ENCODE data around the gene UBALD2. TPM values are rescaled to one million over a fixed set of nuclear protein-coding genes. Genes with fewer than 3 reads are reported as not detected.
"Not testable (repeated sequence)": the region's sequence is repeated elsewhere in the genome, so short reads cannot be mapped to it uniquely, and the experiment has no call there.

The UBALD2 gene
- polyA plus RNA-seq, 1 donor = 27.3 TPM

DNA sequence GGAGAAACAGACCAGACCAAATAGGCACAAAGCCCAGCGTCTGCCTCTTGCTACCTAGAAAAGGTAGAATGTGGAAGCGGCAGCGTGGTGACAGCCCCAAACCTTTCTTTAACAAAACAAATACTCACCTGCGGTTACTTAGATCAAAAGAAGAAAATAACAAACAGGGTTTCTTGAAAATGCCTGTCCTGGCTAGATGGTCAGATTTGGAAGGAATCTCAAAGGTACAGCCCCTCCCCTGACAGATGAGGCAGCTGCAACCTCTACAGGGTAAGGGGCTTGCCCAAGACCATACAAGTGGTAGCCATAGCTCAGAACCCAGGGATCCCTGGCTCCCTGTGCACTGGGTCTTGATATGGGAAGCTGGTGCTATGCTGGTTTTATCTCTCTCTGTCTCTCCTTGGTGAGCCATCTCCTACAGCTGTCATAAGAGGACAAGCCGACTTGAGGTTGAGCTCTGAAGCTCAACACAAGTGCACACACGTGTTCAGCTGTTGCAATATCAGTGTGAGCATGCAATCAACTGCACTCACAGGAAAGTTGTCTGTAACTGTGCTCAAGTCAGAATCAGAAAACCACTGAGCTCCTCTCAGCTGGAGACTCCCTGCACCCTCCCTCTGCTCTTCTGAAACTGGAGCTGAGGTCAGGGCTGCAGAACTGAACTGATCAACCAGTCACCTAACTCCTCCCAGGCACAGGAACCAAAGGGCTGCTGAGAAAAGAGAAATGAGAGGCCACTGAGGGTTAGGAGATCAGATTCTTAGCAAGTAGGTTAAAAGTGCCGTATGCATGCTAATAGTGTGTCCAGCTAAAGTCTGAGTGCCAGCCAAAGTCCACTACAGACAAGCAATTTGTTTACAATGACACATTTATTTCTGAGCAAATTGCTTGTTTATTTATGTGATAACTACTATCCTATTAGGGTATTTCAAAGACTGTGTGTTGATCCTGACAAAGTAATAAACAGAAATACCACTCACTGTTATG is 18.8 kb upstream of the UBALD2 start:
- DNase-seq = no peak

DNA sequence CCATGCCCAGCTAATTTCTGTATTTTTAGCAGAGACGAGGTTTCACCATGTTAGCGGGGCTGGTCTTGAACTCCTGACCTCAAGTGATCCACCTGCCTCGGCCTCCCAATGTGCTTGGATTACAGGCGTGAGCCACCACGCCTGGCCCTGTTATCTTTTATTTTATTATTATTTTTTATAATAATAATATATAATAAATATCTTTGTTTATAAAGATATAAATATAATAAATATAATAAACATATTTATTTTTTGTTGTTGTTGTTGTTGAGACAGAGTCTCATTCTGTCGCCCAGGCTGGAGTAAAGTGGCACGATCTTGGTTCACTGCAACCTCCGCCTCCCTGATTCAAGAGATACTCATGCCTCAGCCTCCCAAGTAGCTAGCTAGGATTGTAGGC is 17.8 kb upstream of the UBALD2 start:
- no peak for DNase-seq

DNA sequence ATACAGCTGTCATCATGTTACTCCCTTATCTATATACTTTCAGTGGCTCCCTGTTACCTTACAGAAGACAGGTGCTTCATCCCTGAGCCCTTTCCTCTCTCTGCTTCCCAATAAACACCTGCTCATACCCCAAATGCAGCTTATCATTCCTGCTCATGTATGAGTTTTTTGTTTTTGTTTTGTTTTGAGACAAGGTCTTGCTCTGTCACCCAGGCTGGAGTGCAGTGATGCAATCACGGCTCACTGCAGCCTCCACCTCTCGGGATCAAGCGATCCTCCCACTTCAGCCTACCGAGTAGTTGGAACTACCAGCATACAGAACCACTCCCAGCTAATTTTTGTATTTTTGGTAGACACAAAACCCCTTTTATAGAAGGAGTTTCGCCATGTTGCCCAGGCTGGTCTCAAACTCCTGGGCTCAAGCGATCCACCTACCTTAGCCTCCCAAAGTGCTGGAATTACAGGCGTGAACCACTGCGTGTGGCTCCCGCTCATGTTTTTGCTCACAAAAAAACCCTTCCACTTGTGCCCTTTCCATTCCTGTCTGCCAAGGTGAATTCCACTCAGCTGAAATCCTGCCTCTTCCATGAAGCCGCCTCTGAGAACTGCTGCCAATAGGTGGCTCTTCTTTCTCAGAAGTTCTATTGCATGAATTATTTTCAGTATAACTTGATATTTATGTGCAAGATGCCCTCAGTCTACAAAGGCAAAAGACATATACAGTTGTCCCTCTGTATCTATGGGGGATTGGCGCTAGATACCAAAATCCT is 16.9 kb upstream of the UBALD2 start:
- no peak for DNase-seq

DNA sequence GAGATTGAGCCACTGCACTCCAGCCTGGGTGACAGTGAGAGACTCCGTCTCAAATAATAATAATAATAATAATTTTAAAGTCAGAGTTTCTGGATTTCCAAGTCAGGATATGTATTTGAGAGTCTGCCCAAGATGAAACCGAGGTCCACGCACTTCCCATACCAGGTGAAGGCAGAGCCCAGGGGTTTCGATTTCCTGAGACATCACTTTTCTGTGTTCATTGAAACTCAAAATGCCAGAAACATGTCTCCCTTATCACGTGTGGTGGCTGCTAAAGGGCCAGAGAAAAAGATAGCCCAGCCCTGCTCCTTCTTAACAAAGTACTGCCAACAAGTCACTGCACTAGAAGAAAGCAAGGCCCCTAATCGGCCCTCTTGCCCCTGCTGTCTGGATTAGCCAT is 15.0 kb upstream of the UBALD2 start:
- no peak for DNase-seq

DNA sequence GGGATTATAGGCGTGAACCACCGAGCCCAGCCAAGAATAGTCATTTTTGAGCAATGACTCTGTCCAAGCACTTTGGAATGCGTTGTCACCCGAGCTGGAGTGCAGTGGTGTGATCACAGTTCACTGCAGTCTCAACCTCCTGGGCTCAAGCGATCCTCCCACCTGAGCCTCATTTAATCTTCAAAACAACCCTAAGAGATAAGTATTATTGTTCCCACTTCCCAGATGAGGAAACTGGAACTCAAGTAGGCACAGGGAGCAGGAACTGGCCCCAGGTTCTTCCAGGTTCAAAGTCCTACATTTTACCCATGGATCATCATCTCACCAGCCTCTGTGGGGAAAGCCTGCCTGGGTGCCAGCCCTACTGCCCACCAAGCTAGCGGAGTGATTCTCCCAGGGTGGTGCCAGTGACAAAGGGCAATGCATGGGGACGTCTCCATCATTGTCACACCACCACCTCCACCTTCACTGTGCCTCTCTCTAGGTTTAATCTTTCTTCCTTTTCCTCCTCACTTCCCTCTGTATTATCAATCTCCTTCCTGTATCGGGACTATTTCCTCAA is 13.6 kb upstream of the UBALD2 start:
- DNase-seq = no peak

DNA sequence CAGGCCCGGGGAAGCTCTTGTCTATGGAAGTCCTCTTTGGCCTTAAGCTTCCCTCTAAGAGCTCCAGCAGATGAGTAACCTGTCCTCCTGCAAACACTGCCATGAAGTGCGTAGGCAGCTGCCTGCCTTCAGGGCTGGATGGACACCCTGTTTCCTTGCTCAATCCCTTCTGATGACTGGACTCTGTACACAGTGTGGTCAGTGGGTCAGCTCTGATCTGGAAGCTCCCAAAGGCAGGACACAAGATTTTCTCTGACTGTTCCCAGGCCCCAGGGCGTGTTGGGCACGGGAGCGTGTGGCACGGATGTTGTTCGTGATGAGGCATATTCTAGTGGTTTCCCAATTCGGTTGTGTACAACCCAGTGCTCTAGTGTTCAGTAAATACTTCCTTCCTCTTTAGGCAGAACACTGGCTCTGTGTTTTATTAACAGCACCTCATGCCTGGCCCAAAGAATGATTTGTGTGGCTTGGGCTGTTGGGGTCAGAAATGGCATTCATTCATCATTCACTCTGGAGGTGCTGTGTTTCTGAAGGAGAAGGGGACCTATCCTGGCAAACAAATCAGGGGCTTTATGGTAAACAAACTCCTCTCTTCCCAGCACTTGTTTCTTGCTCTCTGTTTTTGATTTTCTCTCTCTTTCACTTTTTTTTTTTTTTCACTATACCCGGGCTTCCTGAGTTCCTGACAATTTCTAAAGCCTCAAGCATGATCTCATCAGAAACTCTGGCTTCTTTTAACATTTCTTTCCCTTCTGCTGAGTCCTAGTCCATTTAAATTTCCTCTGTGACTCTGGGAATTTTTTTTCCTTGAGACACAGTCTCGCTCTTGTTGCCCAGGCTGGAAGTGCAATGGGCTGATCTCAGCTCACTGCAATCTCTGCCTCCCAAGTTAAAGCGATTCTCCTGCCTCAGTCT is 12.9 kb upstream of the UBALD2 start:
- DNase-seq = no peak

DNA sequence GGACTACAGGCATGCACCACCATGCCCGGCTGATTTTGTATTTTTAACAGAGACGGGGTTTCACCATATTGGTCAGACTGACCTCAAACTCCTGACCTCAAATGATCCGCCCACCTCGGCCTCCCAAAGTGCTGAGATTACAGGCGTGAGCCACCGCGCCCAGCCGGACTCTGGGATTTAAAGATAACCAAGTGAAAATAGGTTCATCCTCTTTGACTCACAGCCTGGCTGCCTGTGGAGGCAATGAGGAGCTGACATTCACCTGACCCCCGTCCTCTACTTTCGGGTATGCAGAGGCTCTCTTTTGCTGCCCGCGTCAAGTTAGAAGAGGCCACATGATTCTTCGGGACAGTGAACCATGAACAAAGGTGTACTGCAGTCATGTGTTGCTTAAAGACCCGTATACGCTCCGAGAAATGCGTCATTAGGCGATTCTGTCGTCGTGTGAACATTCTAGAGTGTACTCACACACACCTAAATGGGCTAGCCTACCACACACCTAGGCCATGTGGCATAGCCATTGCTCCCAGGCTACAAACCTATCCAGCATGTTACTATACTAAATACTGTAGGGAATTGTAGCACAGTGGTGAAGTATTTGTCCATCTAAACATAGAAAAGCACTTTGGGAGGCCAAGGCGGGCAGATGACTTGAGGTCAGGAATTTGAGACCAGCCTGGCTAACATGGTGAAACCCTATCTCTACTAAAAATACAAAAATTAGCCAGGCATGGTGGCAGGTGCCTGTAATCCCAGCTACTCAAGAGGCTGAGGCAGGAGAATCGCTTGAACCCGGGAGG is 12.0 kb upstream of the UBALD2 start:
- DNase-seq = not testable (repeated sequence)

DNA sequence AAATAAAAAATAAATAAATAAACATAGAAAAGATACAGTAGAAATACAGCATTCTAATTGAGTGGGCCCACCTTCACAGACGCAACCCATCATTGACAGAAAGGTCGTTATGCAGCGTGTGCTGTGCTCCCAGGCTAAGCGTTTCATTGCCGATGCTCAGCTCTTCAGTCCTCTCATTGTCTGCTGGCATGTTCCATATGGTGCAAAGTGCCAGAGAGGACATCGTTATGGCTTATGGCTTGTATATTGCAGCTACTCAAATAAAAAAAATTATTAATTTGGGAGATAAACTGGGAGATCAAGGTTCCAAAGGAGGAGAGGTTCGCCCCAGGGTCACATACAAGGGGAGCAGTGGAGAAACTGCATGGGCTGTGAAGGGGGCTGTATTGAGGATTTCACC is 11.3 kb upstream of the UBALD2 start:
- DNase-seq = no peak

DNA sequence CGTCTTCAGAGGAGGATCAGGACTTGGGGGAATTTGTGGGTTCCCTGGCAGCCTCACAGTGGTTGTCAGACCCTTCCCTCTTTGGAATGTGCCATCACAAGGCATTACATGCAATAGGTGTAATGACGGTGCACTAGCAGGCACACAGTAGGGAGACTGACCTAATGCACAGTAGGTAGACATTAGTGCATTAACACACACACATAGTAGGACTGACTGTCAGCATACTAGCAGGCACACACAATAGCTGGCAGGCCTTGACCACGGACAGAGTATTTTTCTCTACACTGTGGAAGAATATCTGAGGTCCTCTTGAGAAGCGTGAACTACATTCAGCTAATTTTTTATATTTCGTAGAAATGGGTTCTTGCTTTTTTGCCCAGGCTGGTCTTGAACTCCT is 10.9 kb upstream of the UBALD2 start:
- no peak for DNase-seq

DNA sequence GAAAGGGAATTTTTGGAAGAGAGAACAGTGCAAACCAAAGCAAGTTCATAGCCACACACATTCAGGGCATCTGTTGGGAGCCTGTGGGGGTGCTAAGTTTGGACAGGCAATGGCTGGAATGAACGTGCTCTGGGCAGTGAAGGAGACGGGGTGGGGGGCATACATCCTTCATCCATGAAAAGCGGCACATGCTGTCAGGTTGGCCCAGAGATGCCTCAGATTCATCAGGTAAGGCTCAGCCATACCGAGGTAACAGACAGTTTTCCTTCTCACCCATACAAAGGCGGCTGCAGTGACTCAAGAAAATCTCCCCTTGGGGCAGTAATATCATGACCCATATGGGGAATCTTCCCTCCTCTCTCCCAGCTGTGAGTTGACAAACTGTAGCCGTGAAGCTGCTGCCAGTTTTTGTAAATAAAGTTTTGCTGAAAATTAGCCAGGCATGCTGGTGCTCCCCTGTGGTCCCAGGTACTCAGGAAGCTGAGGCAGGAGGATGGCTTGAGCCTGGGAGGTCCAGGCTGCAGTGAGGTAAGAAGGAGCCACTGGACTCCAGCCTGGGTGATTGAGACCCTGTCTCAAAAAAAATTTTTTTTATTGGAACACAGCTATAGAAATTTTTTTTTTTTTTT is 9.2 kb upstream of the UBALD2 start:
- no peak for DNase-seq

DNA sequence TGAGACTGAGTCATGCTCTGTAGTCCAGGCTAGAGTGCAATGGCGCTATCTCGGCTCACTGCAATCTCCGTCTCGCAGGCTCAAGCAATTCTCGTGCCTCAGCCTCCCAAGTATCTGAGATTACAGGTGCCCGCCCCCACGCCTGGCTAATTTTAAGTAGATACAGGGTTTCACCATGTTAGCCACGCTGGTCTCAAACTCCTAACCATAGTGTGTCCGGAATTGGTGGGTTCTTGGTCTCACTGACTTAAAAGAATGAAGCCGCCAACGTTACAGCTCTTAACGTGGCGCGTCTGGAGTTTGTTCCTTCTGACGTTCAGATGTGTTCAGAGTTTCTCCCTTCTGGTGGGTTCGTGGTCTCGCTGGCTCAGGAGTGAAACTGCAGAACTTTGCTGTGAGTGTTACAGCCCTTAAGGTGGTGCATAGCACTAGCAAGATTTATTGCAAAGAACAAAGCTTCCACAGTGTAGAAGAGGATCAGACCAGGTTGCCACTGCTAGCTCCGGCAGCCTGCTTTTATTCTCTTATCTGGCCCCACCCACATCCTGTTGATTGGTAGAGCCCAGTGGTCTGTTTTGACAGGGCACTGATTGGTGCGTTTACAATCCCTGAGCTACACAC is 8.6 kb upstream of the UBALD2 start:
- DNase-seq = not testable (repeated sequence)

DNA sequence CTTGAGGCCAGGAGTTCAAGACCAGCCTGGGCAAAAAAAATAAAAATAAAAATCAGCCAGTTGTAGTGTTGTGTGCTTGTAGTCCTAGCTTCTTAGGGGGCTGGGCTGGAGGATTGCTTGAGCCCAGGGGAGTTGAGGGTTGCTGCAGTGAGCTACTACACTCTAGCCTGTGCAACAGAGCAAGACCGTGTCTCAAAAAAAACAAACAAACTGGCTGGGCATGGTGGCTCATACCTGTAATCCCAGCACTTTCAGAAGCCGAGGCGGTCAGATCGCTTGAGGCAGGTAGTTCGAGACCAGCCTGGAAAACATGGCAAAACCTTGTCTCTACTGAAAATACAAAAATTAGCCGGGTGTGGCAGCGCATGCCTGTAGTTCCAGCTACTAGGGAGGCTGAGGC is 4.9 kb upstream of the UBALD2 start:
- DNase-seq = no peak

DNA sequence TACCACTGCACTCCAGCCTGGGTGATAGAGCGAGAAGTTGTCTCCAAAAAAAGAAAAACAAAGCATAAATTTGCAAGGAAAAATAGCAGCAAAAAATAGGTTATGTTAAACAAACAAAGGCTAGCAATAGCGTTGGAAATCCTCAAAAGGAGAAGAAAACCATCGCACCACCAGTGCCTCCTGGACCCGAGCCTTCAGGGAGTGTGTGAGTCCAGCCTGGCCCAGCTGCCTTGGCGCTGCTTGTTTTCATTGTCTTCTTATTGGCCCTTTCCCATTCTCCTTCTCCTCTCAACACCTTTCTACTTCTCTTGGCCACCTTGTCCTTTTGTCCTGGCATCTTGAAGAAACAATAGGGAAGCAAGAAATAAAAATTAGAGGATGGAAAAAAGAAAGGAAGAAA is 4.5 kb upstream of the UBALD2 start:
- DNase-seq = no peak

DNA sequence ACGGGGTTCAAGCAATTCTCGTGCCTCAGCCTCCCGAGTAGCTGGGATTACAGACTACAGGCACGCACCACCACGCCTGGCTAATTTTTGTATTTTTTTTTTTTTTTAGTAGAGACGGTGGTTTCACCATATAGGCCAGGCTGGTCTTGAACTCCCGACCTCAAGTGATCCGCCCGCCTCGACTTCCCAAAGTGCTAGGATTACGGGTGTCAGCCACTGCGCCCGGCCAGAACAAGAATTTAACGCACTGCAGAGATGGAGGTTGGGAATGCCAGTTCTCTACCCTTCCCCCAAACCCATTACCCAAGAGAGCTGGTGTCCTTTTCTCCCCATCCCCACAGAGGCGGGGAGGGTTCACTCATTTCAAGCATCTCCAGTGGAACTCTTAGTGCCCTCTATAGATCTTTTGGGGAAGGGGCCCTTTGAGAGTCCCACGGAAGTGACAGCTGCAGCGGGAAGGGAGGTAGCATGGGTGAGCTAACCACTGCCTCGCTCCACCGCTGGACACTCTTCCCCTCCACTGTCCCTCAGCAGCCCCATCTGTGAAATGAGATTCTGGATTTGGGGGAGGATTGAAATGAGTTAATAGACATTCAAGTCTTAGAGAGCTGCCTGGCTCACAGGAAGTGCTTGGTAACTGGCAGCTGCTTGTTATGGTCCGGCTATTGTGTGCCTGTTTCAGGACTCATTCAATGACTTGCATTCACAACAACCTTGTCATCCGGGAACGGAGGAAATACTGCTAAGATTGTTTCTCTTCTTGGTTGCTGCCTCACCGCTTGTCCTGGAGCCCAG is 3.5 kb upstream of the UBALD2 start:
- no peak for DNase-seq

DNA sequence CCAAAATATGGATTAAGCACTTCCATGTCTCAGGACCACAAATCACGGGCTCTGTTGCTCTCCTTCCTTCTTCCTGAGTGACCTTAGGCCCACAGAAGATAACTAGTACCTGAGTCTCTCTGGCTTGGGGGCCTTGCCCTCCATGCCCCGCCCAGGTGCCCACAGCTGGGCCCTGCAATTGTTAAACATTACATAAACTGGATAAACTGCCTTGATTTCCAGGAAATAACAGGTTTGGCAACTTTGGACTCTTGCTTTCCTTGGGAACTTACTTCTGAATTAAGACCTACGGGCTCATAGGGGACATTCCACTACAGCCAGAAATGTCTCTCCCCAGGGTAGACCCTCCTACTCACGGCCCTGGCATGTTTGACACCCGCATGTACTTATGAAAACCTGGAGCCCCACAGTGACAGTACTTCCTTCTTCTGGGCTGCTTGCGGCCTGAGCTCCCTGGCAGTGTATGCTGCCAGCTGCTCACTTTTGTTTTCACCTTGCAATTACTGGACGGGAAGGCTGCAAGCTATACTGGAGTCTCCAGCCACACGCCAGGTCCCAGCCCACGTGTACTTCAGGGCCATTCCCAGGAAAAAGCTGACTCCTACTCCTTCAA is 2.3 kb upstream of the UBALD2 start:
- no peak for DNase-seq

DNA sequence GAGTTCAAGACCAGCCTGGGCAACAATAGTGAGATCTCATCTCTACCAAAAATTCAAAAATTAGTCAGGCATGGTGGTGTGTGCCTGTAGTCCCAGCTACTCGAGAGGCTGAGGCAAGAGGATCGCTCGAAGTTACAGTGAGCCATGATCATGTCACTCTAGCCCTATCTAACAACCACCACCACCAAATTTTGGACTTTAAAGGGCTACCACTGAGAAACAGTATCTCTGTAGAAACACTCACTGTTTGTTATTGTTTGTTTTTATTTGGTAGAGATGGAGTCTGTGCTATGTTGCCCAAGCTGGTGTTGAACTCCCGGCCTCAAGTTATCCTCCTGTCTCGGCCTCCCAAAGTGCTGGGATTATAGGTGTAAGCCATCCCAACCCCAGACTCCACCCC is 1.3 kb upstream of the UBALD2 start:
- no peak for DNase-seq

DNA sequence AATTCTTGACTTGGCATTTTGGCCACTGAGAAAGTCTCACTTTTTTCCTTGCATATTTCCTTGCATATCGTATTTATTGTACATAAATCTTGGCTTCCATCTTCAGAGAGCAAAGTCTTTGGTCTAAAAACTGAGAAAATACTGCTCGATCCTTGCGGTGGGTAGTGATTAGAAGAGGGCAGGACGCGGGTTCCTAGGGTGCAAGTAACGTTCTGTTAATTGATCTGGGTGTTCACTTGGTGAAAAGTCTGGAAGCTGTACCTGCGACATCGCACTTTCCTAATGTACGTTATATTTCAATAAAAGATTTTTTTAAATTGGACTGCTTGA is 758 bp upstream of the UBALD2 start:
- no peak for DNase-seq

DNA sequence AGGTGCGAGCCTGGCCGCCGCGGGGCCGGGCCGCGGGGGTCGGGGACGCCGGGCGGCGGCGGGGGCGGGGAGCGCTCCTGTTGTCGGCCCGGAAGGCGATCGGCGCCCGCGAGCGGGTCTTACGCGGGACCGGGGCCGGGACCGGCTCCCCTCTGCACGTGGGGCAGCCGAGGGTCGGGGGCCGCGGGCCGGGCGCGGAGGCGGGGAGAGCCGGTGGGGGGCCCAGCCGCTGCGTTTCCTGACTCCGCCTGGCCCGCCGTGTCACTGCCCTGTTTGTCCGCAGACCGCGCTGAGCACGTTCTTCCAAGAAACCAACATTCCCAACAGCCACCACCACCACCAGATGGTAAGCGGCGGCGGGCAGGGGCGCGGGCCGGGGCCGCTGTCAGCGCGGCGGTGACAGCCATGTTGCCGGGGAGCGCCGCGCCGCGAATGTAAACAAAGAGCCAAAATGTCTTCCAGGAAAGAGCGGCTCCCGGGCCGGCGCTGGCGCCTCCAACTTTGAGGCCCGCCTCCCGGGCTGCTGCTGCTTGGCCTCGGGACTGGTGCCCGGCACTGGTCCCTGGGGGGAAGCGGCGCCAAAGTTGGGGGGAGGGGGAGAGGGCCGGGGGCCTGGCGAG is 586 bp downstream of the UBALD2 start:
- peak; percentile 59 for DNase-seq
